Fibroblast of skin of left quadriceps (primary cell): ENCODE data around the gene ZNF488.

ENCODE experiments used
- DNase-seq, 2 experiments: peaks; one replicate each; pipeline ENCODE4 v3.0.0-alpha.2; 2013; ENCODE audit warnings: low read depth in 2 of 2

The ZNF488 gene

GRCh38 chr10:47383261-47384147 is 589 bp downstream of the ZNF488 start:
- DNase-seq = no peak

GRCh38 chr10:47381427-47382379 is 2.4 kb downstream of the ZNF488 start:
- no peak for DNase-seq

GRCh38 chr10:47381103-47381395 is 3.0 kb downstream of the ZNF488 start:
- DNase-seq = no peak

- no peak for DNase-seq
Measured at GRCh38 chr10:47380341-47381102, 3.6 kb downstream of the ZNF488 start.

- no peak for DNase-seq
Measured at GRCh38 chr10:47379901-47380300, 4.2 kb downstream of the ZNF488 start.

- DNase-seq = no peak
Measured at GRCh38 chr10:47379445-47379785, 4.7 kb downstream of the ZNF488 start.

- no peak for DNase-seq
Measured at GRCh38 chr10:47378606-47379444, 5.3 kb downstream of the ZNF488 start.

GRCh38 chr10:47378183-47378510 is 5.9 kb downstream of the ZNF488 start:
- no peak for DNase-seq

GRCh38 chr10:47376522-47377220 is 7.4 kb downstream of the ZNF488 start:
- no peak for DNase-seq

GRCh38 chr10:47374611-47375536 is 9.2 kb downstream of the ZNF488 start:
- peak in 1 of 2 experiments; percentile 1 for DNase-seq

- no peak for DNase-seq
Measured at GRCh38 chr10:47372726-47373125, 11.4 kb downstream of the ZNF488 start.

- no peak for DNase-seq
Measured at GRCh38 chr10:47371629-47372485, 12.2 kb downstream of the ZNF488 start.

- DNase-seq = no peak
Measured at GRCh38 chr10:47370878-47371277, 13.2 kb downstream of the ZNF488 start.

GRCh38 chr10:47370015-47370767 is 13.9 kb downstream of the ZNF488 start:
- no peak for DNase-seq

GRCh38 chr10:47369251-47369894 is 14.7 kb downstream of the ZNF488 start:
- no peak for DNase-seq

GRCh38 chr10:47368431-47369180 is 15.5 kb downstream of the ZNF488 start:
- no peak for DNase-seq

GRCh38 chr10:47367646-47368045 is 16.4 kb downstream of the ZNF488 start:
- DNase-seq = no peak
